Measurements from ENCODE around the gene SLC16A13.
"Not testable (repeated sequence)": the region's sequence is repeated elsewhere in the genome, so short reads cannot be mapped to it uniquely, and the experiment has no call there.

DNA sequence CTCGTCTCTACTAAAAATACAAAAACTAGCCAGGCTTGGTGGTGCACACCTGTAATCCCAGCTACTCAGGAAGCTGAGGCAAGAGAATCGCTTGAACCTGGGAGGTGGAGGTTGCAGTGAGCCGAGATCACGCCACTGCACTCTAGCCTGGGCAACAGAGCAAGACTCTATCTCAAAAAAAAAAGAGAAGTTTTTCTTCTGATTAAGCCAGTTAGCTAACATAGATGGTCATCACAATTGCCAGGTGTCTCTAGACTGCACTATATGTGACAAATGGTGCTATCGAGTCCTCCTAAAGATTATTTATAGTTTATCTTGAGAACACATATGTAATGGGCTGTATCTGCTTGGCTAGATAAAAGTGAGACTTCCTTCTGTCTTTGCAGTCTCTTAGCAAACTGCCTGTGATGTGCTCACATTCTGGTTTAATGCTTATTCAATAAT, 42.2 kb upstream of the SLC16A13 start:
- not testable (repeated sequence) for TF ChIP-seq CTCF, EP300, POLR2A (IDR thresholded peaks at IDR 0.05)

Data from tibial nerve (tissue), 4 donors.